Stimulated activated CD4-positive, alpha-beta T cell treated with anti-CD3 and anti-CD28 coated beads, Interleukin-15, amount 100 ng/mL, for 1 hour (primary cell): ENCODE data around the gene CCDC9.
"Not testable (repeated sequence)": the region's sequence is repeated elsewhere in the genome, so short reads cannot be mapped to it uniquely, and the experiment has no call there.

Experiments used
- DNase-seq, 2 donors: peaks; one replicate each; pipeline ENCODE4 v3.0.0-alpha.2; 2020; ENCODE audit warnings: low read depth in 1 of 2, low spot score in 1 of 2

CCDC9 gene

DNA sequence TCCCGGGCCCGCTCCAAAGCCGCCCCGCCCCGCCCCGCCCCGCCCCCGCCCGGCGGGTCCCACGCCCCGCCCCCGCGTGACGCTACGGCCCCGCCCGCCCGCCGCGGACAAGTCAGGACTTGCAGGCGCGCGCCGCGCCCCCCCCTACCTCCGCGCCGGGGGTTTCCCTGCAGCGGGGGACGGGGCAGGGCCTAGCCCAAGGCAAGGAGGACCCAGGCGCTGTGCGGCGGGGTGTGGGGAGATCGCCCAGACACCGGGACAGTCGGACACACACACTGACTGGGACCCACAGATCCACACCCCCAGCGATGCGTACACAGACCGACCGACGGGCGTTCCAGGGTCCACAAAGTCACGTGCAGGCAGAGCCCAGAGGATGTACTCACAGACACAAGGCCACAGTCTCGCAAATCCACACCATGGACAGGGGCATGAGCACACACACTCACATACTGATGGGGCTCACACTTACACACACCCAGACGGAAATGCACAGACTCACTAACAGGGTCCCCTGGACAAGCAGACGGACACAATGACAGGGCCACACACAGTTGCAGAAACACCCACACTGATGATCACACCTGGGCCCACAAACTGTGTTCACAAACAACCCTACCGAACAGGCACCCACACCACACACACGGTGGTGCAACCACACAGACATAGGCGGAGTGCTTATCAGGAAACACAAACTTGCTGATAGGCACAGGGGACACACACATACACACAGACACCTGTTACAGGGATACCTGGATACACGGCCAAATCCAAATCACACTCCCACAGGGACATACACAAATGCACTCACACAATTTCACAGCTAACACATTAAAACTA is 24.9 kb upstream of the CCDC9 start:
- DNase-seq = peak; percentile 86 to 91

GRCh38 chr19:47232422-47233211 is 23.7 kb upstream of the CCDC9 start:
- DNase-seq = no peak

DNA sequence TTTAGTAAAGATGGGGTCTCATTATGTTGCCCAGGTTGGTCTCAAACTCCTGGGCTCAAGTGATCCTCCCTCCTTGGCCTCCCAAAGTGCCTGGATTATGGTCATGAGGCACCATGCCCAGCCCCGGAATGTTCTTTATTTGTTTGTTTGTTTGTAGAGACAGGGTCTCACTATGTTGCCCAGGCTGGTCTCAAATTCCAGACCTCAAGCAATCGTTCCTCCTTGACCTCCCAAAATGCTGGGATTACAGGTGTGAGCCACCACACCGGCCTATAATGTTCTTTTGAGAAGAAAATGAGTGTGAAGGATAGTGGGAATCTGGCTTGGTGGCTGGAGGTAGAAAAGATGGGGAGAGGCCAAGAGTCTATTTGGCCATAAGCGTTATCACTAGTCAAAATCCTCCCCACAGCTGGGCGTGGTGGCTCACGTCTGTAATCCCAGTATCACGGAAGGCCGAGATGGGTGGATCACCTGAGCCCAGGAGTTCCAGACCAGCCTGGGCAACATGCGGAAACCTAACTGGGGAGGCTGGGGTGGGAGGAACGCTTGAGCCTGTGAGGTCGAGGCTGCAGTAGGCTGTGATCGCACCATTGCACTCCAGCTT is 20.2 kb upstream of the CCDC9 start:
- no peak for DNase-seq

- DNase-seq = no peak
These were observed 17.2 kb upstream of the CCDC9 start for GRCh38 chr19:47239152-47239551.

DNA sequence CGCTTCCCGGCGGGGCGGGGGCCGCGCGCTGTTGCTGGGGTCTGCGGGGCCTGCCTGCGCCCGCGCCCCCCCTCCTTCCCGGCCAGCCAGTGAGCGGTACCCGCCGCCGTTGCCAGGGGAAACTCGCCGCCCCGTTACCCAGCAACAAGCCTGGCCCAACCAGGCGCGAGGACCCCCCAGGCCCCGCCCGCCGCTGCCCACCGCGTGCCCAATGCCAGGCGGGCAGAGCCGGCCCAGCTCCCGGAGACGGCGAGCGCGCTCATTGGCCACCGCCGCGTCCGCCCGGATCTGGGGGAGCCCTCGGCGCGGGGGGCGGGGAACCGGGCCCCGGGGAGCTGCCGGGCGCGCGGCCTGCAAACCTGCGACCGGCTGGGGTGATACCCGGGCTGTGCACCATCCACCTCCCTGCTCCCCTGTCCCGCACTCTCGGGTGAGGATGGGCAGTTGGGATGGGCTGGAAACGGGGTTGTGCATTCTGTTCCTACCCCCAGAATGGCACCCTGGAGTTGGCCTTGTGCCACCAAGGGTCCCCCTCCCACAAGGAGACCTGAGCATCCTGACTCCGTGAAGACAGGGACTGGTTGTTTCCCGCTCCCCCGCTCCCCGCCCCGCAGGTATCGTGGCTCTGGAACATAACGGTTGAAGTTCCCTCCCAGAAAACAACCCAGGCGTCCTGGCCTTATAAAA is 16.6 kb upstream of the CCDC9 start:
- peak in 1 of 2 donors; percentile 32 for DNase-seq

GRCh38 chr19:47240556-47240955 is 15.8 kb upstream of the CCDC9 start:
- no peak for DNase-seq

- DNase-seq = peak; percentile 75 to 79
These were observed 15.1 kb upstream of the CCDC9 start for GRCh38 chr19:47240996-47241918.

- no peak for DNase-seq
These were observed 14.3 kb upstream of the CCDC9 start for GRCh38 chr19:47241919-47242577.

- DNase-seq = no peak
These were observed 13.0 kb upstream of the CCDC9 start for GRCh38 chr19:47243364-47243775.

GRCh38 chr19:47243776-47244547 is 12.4 kb upstream of the CCDC9 start:
- peak; percentile 81 to 89 for DNase-seq

DNA sequence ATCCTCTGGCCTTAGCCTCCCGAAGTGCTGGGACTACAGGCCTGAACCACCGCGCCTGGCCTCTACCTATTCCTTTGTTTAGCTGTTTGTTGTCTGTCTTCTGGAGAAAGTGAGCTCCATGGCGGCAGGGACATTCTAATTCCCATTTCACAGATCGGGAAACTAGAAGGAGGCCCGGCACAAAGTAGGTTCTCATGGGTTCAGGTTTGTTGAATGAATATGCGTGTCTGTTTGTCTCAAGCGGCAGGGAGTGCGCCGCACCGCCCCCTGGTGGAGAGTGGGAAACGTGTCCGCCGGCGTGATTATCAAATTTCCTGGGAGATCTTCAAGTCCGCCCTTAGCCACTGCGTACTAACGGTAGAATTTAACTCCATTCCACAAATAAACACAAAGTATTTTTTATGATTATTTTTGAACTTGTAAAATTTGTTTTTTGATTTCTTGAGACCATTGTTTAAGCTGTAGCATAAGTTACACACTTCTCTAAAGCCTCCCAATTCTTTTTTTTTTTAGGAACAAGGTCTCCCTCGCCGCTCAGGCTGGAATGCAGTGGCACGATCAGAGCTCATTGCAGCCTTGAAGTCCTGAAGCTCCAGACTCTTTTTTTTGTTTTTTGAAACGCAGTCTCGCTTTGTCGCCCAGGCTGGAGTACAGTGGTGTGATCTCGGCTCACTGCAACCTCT is 8.9 kb upstream of the CCDC9 start:
- peak; percentile 56 to 77 for DNase-seq

- not testable (repeated sequence) for DNase-seq
These were observed 3.3 kb upstream of the CCDC9 start for GRCh38 chr19:47253016-47253415.

DNA sequence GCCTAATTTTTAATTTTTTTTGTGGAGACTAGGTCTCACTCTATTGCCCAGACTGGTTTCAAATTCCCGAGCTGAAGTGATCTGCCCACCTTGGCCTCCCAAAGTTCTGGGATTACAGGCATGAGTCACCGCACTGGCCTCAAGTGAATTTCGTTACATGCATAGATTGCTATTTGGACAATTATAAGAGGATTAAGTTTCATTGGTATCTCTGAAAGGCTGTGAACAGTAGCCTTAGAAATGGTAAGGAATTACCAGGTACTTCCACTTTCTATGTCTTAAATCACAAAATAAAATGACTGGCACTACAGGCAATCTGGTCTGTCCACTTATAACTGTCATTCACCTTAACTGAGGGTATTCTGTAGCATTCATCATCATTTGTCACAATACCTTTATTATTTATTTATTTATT is 2.9 kb upstream of the CCDC9 start:
- DNase-seq = no peak

- no peak for DNase-seq
These were observed 2.4 kb upstream of the CCDC9 start for GRCh38 chr19:47253970-47254369.

GRCh38 chr19:47256693-47257410 is 527 bp downstream of the CCDC9 start:
- peak; percentile 97 to 99 for DNase-seq

DNA sequence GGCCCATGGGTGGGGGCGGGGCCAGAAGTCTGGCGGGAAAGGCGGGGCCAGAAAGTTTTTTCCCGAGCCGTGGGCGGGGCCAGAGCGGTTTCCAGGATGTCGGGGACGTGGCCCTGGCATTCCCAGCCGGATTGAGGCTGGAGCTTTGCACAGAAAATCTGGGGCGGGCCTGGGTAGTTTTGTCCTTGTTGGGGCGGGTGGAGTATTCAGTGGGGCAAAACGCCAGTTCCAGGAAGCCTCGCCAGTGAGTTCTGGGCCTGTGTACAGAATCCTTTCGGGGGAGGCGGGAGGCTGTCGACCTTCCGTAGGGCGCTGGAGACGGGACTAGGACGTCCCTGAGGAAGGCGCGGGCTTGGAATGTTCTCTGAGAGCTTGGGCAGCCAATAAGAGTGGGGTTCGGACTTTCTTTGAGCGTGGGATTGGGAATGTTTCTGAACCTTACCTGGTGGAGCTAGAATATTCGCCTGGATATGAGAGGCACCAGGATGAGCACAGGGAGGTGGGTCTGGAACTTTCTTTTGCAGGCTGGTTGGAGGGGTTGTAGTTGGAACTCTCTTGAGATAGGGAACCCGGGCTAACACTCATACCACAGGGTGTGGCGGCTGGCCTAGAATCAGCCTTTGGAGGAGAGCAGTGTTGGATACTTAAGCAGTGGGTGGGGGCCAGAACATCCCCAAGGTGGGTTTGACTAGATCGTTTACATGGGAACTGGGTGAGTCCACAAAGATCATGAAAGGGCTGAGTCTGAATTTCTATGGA is 1.3 kb downstream of the CCDC9 start:
- DNase-seq = no peak

DNA sequence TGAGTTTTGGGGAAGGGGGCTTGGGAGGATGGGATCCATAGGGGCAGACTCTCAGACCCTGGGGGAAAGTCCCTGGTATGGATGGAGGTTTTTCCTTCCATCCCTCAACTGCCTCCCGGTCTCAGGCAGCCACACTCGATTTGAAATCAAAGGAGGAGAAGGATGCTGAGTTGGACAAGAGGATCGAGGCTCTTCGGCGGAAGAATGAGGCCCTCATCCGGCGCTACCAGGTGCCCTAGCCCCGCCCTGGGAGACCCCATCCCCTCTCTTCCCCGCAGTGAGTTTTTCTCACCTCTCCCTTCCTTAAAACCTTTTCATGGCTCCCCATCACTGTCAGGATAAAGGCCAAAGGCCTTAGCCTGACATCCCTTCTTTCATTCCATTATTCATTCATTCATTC is 2.1 kb downstream of the CCDC9 start:
- DNase-seq = no peak
